HG03432 (cell line): ENCODE data around the gene SLC9A5.
A peak's percentile ranks its signal among the peaks of the same experiment; 100 is the strongest.

Experiments used
- ATAC-seq: cut with Tn5 transposase; IDR thresholded peaks from one replicate; pipeline ENCODE4 v1.9.1; 2021; ENCODE audit warnings: mild to moderate bottlenecking, moderate library complexity; ENCODE audit not compliant: unreplicated experiment

The SLC9A5 gene

DNA sequence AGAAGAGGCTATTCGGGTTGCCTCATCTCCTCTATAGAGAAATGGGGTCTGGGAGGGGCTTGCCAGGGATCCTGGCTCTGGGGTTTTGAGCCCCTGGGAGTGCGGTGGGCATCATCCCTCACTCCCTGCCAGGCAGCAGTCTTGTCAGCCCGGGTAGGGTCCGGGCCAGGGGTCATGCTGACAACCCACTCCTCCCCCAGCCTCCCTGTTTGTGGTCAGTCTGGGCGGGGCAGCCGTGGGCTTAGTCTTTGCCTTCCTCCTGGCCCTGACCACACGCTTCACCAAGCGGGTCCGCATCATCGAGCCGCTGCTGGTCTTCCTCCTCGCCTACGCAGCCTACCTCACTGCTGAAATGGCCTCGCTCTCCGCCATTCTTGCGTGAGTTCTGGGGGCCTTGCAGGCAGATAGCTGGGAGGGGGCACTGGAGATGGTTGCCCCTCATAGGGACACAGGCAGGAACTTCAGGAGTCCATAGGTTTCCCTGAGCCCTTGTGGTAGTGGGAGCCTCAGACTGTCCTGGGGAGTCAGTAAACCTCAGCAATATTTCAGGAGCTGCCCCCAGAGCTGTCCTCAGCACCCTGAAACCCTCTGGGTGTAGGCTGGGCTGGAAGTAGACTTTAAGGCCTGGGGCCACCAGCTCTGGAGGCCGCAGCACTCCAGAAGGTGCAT, 6.9 kb downstream of the SLC9A5 start:
- no peak for ATAC-seq

DNA sequence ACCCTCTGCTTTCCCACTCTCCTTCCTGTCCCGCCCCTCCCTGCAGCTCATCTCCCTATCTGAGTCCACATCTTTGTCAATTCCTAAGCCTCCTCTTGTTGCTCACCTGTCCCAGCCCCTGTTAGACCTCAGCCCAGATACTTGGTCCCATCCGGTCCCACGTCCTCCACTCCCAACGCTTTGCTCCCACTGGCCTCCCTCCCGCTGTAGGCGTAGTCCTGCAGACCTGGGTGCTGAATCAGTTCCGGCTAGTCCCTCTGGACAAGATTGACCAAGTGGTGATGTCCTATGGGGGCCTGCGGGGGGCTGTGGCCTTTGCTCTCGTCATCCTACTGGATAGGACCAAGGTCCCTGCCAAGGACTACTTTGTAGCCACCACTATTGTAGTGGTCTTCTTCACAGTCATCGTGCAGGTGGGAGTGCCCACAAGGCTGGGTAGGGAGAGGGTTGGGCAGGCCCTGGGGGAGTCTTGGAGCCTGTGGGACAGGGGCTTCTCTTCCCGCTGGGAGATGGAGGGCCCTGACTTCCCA, 8.0 kb downstream of the SLC9A5 start:
- ATAC-seq, result no peak

DNA sequence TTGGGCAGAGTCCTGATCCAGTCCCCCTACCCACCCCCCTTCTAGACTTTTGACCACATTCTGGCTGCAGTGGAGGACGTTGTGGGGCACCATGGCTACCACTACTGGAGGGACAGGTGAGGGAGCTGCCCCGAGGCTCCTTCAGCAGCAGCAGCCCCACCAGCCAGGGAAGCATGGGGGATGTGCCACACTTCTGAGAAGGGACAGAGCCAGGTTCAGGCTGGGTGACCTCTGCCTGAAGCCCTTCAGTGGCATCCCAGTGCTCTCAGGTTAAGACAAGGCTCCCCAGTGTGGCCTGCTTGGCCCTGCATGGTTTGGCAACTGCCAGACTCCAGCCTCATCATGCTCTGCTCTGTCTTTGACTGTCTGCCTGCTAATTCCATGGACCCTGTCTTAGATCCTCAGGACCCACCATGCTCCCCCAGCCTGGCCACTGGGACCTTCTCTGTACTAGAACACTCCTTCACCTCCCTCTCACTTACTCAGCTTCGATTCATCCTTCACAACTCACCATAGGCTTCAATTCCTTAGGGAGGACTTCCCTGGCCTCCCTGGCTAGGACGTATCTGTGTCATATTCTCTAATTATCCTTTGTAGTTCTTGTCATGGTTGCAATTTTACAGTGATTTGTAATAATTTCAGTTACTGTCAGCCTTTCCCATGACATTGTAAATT, 8.8 kb downstream of the SLC9A5 start:
- no peak for ATAC-seq

DNA sequence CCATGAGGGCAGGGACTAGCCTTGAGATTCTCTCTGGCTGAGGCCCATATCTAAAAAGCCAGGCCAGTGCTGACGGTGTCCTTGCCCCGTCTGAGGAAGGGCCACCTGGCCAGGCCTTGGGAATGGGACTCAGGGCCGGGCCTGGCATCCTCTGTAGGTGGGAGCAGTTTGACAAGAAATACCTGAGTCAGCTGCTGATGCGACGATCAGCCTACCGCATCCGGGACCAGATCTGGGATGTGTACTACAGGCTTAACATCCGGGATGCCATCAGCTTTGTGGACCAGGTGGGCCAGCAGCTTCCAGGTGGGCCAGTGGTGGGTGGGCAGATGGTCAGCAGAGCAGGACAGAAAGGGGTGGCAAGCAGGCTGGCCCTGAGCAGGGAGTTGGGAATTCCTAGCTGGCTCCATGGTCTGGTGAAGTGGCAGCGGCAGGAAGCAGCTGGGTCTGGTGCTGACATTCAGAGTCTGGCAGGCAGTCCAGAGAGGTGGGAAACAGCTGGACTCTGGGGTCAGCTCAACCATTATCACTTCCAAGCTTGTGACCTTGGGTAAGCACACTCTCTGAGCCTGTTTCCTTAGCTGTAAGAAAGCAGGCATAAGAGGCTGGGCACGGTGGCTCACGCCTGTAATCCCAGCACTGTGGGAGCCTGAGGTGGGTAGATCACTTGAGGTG, 9.5 kb downstream of the SLC9A5 start:
- no peak for ATAC-seq

DNA sequence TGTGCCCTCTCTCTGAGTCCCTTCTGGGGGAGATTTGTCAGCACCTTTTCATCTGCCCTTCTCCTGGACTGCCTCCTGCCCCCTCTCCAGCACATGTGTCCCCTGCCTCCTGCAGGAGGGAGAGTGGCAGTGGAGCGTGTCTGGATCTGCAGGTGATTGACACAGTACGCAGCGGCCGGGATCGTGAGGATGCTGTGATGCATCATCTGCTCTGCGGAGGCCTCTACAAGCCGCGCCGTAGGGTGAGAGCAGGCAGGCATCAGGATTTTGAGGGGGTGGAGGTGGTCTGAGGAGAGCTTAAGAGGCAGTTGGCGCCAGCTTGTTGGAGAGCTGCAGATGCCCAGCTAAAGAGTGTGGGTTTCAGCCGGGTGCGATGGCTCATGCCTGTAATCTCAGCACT, 10.9 kb downstream of the SLC9A5 start:
- ATAC-seq, result no peak

DNA sequence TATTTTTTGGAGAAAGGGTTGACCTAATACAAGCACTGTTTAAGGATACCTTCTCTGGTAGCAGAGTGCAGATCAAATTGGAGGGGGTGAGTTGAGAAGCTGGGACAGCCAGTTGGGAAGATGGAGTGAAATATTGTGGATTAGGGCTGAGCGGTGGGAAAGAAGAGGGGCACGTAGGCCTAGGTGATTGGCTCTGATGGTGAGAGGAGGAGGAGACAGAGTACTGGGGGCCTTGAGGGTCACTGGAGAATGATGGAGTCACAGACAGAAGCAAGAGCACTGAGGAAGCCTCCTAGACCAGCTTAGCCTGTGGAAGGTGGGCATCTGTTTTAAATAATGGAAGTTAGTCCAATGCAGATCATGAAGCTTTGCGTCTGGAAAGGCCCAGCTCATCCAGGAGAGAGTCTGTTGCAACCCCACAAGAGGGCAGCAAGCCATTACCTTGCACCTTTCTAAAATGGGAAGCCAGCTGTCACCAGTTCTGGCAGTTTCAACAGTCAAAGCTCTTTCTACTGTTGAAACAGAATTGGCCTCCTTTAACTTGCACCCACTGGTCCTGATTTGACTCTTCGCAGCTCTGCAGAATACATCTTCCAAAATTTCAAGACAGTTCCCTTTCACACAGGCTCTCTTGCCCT, 11.8 kb downstream of the SLC9A5 start:
- ATAC-seq, result no peak

DNA sequence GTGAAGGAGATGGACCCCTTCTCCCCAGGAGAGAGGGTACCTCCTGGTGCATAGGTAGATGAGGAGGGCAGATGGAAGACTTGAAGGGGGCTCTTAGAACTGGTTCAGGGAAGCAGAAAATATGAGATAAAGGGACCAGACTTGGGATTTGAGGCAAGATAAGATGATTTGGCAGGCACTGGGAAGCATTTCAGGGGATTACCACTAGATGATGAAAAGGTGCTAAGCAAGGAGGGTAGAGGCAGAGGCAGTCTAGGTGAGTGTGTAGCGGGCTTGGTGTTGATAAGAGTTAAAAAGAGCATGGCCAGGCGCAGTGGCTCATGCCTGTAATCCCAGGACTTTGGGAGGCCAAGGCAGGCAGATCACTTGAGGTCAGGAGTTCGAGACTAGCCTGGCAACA, 14.4 kb downstream of the SLC9A5 start:
- no peak for ATAC-seq

DNA sequence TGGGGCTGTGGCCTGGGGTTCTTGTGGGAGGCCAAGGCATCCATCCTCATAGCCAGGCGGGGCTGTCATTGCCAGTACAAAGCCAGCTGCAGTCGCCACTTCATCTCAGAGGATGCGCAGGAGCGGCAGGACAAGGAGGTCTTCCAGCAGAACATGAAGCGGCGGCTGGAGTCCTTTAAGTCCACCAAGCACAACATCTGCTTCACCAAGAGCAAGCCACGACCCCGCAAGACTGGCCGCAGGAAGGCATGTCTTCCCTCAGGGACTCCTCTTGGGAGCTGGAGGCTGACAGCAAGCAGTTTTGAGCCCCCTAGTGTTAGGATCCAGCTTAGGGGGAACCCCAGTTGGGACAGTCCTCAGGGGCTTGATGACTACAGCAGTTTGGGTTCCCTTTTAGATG, 15.5 kb downstream of the SLC9A5 start:
- no peak for ATAC-seq

DNA sequence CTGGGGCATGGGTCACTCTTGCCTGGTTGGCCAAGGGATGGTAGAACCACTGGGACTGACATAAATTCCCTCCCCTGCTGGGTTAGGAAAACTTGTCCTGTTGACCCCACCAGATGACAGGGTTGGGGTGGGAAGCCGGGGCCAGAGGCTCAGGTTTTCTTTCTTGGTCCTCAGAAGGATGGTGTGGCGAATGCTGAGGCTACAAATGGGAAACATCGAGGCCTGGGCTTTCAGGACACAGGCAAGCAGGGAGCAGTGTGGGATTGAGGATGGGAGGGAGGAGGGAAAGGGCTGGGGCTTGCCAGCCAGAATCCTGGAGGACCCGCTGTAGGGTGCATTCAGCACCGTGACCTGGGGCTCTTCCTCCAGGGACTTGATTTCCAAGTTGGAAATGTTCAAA, 16.1 kb downstream of the SLC9A5 start:
- no peak for ATAC-seq

DNA sequence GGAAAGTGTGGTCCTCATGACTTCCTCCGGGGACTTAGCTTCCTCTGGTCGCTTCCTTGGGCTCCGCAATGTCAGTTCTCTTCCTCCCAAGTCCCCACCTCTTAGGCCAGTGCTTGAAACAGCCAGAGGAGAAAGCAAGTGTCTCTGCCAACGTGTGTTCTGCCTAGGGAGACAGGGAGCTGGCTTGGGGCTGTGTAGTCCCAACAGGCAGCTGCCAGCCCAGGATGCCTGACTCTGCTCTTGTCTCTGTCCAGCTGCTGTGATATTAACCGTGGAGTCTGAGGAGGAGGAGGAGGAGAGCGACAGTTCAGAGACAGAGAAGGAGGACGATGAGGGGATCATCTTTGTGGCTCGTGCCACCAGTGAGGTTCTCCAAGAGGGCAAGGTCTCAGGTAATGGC, 17.1 kb downstream of the SLC9A5 start:
- no peak for ATAC-seq

DNA sequence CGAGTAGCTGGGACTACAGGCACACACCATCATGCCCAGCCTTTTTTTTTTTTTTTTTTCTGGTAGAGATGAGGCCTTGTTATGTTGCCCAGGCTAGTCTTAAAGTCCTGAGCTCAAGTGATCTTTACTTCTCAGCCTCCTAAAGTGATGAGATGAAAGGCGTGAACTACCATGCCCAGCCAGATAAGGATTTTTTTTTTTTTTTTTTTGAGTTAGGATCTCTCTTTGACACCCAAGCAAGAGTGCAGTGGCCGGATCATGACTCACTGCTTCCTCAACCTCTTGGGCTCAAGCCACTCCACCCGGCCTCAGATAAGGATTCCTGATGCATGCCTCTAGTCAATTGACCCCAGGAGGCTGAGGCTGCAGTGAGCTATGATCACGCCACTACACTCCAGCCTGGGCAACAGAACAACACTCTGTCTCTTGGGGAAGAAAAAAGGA, 19.4 kb downstream of the SLC9A5 start:
- no peak for ATAC-seq

DNA sequence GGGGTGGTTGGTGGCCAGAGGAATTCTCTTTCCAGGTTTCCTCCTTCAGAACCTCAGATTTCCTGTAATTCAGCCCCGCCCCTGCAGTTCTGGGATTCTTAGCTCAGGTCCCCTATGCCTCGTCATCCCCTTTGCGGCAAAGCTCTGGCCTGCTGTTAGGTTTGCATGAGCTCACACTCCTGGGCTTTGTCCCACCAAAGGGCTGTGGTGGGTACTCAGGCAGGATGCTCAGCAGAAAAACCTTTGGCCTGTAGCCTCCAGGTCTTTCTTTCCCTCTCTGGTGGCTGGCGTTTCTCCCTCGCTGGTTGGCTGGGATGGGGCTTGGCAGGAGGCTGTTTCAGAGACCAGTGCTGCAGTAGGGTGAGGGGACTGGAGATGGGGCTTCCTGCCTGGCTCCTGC, 21.0 kb downstream of the SLC9A5 start:
- ATAC-seq, result no peak

DNA sequence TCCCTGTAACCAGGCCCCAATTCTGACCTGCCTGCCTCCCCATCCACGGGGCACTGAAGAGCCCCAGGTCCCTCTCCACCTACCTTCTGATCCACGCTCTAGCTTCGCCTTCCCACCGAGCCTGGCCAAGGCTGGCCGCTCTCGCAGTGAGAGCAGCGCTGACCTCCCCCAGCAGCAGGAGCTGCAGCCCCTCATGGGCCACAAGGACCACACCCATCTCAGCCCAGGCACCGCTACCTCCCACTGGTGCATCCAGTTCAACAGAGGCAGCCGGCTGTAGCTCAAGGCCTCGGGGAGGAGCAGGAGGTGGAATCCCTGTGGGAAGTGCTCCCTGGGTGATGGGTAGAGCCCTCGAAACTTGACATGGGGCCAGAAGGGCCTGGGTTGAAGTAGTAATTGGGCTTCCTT, 22.2 kb downstream of the SLC9A5 start:
- ATAC-seq, result no peak

DNA sequence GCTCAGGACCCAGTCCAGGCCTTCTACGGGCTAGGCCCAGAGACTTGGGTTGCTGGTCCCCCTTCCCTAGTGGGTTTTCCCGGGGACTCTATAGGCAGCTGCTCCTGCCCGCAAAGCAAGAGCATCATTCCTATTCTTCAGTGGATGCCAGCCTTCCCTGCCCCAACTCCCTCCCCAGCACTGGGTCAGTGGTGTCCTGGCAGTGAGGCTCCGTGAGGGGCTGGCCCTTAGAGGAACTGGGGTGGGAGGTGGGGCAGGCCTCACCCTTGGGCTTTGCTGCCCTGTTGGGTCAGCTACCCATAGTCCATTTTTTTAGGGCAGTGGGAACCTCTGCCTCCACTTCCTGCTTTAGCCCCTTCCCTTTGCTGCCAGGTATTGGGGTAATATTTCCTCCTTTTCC, 22.7 kb downstream of the SLC9A5 start:
- ATAC-seq, result no peak

DNA sequence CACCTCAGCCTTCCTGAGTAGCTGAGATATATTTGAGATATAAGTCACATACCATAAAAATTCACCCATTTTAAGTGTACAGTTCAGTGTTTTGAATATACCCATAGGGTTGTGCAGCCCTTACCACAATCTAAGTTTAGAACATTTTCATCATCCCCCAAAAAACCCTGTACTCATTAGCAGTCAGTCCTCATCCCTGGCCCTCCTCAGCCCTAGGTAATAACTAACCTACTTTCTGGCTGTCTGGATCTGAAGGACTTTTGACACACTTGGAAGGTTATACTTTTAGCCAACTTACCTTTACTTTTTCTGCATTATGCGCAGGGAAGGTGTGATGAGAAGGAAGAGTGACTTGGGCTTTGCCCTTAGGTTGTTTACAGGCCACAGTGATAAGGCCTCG, 26.5 kb downstream of the SLC9A5 start:
- ATAC-seq, result no peak

DNA sequence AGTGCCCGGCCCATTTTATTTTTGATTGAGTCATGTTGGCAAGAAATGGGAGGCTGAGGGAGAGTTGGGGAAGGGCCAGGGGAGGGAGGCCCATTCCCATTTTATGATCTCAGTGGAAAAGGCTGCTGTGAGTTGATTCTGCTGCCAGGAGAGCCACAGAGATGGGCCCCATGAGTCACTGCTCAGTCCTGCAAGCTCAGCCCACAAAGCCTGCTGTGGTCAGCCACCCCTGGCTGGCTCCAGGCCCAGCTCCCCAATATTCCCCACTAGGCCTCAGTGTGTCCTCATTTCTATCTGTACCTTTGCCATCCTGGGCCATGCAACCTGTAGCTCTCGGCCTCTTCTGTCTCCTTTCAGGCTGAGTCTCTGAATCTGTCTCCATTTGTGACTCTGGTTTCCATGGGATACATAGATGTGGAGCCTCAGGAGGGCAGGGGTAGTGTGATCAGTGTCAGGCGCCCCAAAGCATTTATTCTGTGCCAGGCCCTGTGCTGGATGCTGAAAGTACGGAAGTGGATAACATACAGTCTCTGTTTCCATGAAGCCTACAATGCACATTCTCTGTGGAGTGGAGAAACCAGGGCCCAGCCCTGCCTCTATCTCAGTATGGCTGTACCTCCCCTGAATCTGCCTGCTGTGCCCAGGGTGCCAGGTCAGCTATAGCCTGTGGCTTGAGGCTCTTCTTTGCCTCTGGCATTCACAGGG, 28.7 kb downstream of the SLC9A5 start:
- ATAC-seq, result no peak

DNA sequence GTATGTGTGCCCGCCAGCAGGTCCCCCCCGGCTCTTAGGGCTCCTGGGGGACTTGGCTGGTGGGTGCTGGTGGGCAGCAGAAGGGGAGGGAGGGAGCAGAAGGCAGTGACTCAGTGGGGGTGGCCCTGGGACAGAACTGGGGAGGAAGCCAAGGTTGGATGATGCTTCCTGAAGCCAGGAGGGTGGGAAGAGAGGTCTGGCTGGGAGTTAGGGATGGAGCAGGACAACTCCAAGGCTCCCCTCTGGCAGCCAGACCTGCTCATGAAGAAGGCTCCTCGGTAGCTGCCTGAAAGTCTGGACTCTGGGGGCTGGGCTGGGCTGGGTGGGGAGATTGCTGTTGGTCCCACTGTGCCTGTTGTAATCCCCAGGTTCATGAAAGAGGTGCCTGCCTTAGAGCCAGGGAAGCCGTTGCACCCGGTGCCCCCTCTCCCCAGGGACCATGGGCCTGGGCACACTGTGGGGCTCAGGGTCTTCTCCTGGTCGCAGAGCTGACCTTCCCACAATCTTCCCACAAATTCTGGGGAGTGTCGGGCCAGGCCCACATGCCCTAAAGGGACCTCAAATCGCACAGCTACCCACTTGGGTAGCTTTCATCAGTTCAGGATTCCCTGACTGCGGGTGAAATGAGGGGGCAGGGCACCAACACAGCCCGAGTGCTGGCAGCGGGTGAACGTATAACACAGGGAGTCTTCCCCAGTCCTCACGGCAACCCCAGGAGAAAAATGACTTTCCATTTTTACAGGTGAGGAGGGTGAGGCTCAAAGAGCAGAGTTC, 29.4 kb downstream of the SLC9A5 start:
- no peak for ATAC-seq

DNA sequence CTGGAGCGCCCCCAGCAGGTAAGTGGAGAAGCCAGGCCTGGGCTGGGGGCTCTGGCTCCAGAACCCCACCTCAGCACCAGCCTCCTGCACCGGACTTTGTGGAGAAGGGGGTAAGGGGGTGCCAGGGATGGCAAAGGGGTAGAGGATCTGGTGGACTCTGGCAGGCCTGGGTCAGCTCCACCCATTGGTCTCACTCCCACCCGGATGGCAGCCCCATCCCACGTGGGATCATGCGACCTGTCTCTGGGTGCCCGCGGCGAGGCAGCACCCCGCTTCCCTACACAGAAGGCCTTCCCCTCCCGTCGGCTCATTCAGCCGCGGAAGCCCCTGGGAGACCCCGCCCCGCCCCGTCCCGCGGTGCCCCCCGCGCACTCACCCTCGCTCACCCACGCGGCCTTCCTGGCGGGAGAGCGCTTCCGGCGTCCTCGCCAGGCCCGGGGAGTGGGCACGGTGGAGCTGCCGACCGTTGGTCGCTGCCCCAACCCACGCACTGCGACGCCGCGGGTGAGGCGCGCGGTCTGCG, 30.1 kb downstream of the SLC9A5 start:
- ATAC-seq, result peak; percentile 47

DNA sequence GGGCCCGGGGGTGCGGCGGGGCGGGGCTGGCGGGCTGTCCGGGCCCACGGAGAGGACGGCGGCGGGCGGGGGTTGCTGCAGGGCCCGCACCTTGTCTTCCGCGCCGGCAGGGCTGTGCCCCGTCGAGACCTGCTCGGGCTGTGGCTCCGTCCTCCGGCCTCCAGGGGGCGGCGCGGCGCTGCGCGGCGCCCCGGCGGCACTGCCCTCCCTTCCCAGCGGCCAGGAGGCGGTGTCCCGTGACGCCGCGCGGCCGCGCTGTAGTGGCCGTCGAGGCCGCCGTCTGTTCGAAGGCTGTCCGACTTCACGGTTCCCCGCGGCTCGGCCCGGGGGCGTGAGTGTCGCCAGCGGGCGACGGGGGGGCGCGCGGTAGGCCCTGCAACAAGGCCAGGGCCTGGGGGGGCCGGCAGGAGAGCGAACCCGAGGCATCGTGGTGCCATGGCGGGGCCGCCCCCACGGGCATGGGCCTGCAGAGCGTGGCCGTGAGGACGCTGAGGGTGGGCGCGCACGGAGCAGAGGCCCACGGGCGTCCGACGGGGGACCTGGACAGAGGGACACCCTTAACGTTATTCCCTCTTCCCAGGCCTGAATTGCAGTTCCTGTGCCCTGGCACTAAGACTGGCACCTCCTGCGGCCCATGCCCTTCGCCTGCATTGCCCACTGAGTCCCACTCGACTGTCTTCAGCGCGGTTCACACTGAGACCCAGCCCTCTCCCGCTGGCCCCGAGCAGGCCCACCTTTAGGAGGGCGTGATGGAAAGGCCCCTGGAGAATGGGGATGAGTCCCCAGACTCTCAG, 30.7 kb downstream of the SLC9A5 start, which contains the start of gene PLEKHG4:
TSS of gene PLEKHG4 (plus strand) at position 237 of the 794 bp plus-strand sequence. CDS start at position 750, 513 bp downstream.
- ATAC-seq, result peak; percentile 88
